Colonic mucosa (tissue), 4 donors: ENCODE results near the gene NANOS1. TPM values are rescaled to one million over a fixed set of nuclear protein-coding genes. Genes with fewer than 3 reads are reported as not detected.

Source experiments
- DNase-seq: peaks from one replicate; pipeline ENCODE4 v3.0.0-alpha.2; 2020
- H3K27ac ChIP-seq: fragments of 200-600 bp; one replicate; pipeline ENCODE4 v1.8.0; 2021
- H3K27me3 ChIP-seq: fragments of 200-600 bp; one replicate; pipeline ENCODE4 v1.8.0; 2021
- H3K36me3 ChIP-seq: fragments of 200-600 bp; one replicate; pipeline ENCODE4 v1.8.0; 2021
- H3K4me1 ChIP-seq: fragments of 200-600 bp; one replicate; pipeline ENCODE4 v1.8.0; 2021; ENCODE audit warnings: mild to moderate bottlenecking
- H3K4me3 ChIP-seq: fragments of 200-600 bp; one replicate; pipeline ENCODE4 v1.8.0; 2021
- H3K9ac ChIP-seq, 2 donors: one replicate each; pipeline ENCODE4 v1.7.0; 2013; ENCODE audit warnings: control low read depth in 2 of 2, low read depth in 2 of 2, low read length in 2 of 2
- H3K9me3 ChIP-seq: fragments of 200-600 bp; one replicate; pipeline ENCODE4 v1.8.0; 2021
- CTCF ChIP-seq: fragments of 200-600 bp; IDR thresholded peaks from one replicate; pipeline ENCODE4 v1.8.0; 2022; ENCODE audit warnings: antibody characterized with exemption, mild to moderate bottlenecking
- intact Hi-C: fragments of 100-400 bp; cut with DNase I; formaldehyde crosslinking; loops from one replicate; pipeline ENCODE4 v1.14.1; 2022
- total RNA-seq, 2 donors: library from RNA; stranded (reverse); fragmentation: NEBNext Ultra II Directional in 1 of 2; extraction: Animal tissue kit (Norgen Biotek cat#: 25700) in 1 of 2; gene quantifications; one replicate each; pipeline ENCODE4 v1.2.1, GENCODE V29; 2021
- donor health status: healthy.
- donor health status: DM: no; HTN: no; CAD: no.
- donor health status: DM: no; HTN: no; CAD: no.

The NANOS1 gene
- total RNA-seq, 2 donors from 2014 or later = 0.30 to 0.74 TPM

- H3K27ac ChIP-seq = no peak overlapping the region
- TF ChIP-seq CTCF = no peak
- no peaks in the 10 kb centered on the region for H3K9me3 ChIP-seq
- H3K4me1 ChIP-seq = no peaks in the 10 kb centered on the region
- peaks cover 21% of the 10 kb centered on the region for H3K36me3 ChIP-seq
- no peak overlapping the region for H3K9ac ChIP-seq
- no peak for DNase-seq
- no peak overlapping the region for H3K4me3 ChIP-seq
- intact Hi-C loops = loop anchor here (10.0 kb wide), 1 partner anchor 105 kb away; the partner anchor contains the start of gene SFXN4
- H3K27me3 ChIP-seq = no peaks in the 10 kb centered on the region
Observed at GRCh38 chr10:119059557-119059956, 30.0 kb downstream of the NANOS1 start.

GRCh38 chr10:119060107-119060506 is 30.6 kb downstream of the NANOS1 start:
- DNase-seq = no peak
- Histone ChIP-seq H3K27me3 (no peaks in the 10 kb centered on the region), H3K9me3 (no peaks in the 10 kb centered on the region), H3K4me3 (no peak overlapping the region), H3K9ac (no peak overlapping the region), H3K27ac (no peak overlapping the region), H3K4me1 (no peaks in the 10 kb centered on the region), H3K36me3 (peaks cover 21% of the 10 kb centered on the region)
- TF ChIP-seq CTCF = no peak
- intact Hi-C loops = loop anchor here (10.0 kb wide), 1 partner anchor 55 kb away; no protein-coding TSS in a partner anchor

GRCh38 chr10:119061352-119061751 is 31.8 kb downstream of the NANOS1 start:
- intact Hi-C loops = loop anchor here (10.0 kb wide), 1 partner anchor 53 kb away; no protein-coding TSS in a partner anchor
- Histone ChIP-seq H3K36me3 (peaks cover 26% of the 10 kb centered on the region), H3K9ac (no peak overlapping the region), H3K4me3 (no peak overlapping the region), H3K27ac (no peak overlapping the region), H3K4me1 (no peaks in the 10 kb centered on the region), H3K27me3 (no peaks in the 10 kb centered on the region), H3K9me3 (no peaks in the 10 kb centered on the region)
- no peak for TF ChIP-seq CTCF
- no peak for DNase-seq

GRCh38 chr10:119061926-119062325 is 32.4 kb downstream of the NANOS1 start:
- intact Hi-C loops = loop anchor here (10.0 kb wide), 1 partner anchor 53 kb away; no protein-coding TSS in a partner anchor
- Histone ChIP-seq H3K9me3 (no peaks in the 10 kb centered on the region), H3K4me3 (no peak overlapping the region), H3K9ac (no peak overlapping the region), H3K27me3 (no peaks in the 10 kb centered on the region), H3K27ac (no peak overlapping the region), H3K36me3 (peaks cover 26% of the 10 kb centered on the region), H3K4me1 (no peaks in the 10 kb centered on the region)
- no peak for DNase-seq
- no peak for TF ChIP-seq CTCF

- Histone ChIP-seq H3K4me3 (no peak overlapping the region), H3K27me3 (no peaks in the 10 kb centered on the region), H3K9ac (no peak overlapping the region), H3K36me3 (peaks cover 34% of the 10 kb centered on the region), H3K27ac (no peak overlapping the region), H3K9me3 (no peaks in the 10 kb centered on the region), H3K4me1 (no peaks in the 10 kb centered on the region)
- DNase-seq = no peak
- TF ChIP-seq CTCF = no peak
- intact Hi-C loops = no loop called here
Observed at GRCh38 chr10:119070395-119071165, 41.1 kb downstream of the NANOS1 start.
